IMR-90 (cell line): ENCODE measurements around the gene RAI2. TPM values are rescaled to one million over a fixed set of nuclear protein-coding genes. Genes with fewer than 3 reads are reported as not detected.

Source experiments
- ATAC-seq: fragments of 200-7000 bp; cut with Tn5 transposase; 2 replicates; pipeline ENCODE4 v1.9.1; 2020; ENCODE audit warnings: low read depth, mild to moderate bottlenecking, moderate library complexity
- BruUV-seq: library from RNA; stranded (reverse); fragments of 400-500 nt; replicated peaks from 2 replicates; lab custom pipeline; 2021; lab: Mats Ljungman, UMichigan
- CTCF ChIA-PET: fragments of 300-600 bp; formaldehyde crosslinking; extraction: SDS; loops from one replicate; lab custom pipeline; 2021; ENCODE audit warnings: antibody characterized with exemption; lab: Yijun Ruan, JAX
- POLR2A ChIA-PET: fragments of 300-600 bp; sonication (Branson Sonifier 250); formaldehyde crosslinking; loops from one replicate; lab custom pipeline; 2022; ENCODE audit warnings: antibody characterized with exemption; ENCODE audit not compliant: unreplicated experiment; lab: Charles Lee
- DNase-seq: peaks from one replicate; pipeline ENCODE4 v3.0.0; 2013
- H2AFZ ChIP-seq: replicated peaks from 2 replicates; pipeline ENCODE3; 2013; ENCODE audit warnings: low read length, mild to moderate bottlenecking; ENCODE audit not compliant: poor library complexity
- H2AK5ac ChIP-seq: 2 replicates; pipeline ENCODE4 v1.6.1; 2013; ENCODE audit warnings: low read depth, low read length, inconsistent platforms
- H2AK9ac ChIP-seq: replicated peaks from 2 replicates; pipeline ENCODE3; 2013; ENCODE audit warnings: mild to moderate bottlenecking, low read depth, low read length, moderate library complexity; ENCODE audit not compliant: poor library complexity
- H2BK120ac ChIP-seq: 2 replicates; pipeline ENCODE4 v1.6.1; 2013; ENCODE audit warnings: low read depth, low read length, inconsistent platforms
- H2BK15ac ChIP-seq: 3 replicates; pipeline ENCODE4 v1.6.1; 2013; ENCODE audit warnings: low read depth, low read length, inconsistent platforms
- H2BK20ac ChIP-seq: 2 replicates; pipeline ENCODE4 v1.6.1; 2013; ENCODE audit warnings: low read depth, mild to moderate bottlenecking, inconsistent platforms, low read length, moderate library complexity
- H2BK5ac ChIP-seq: 2 replicates; pipeline ENCODE4 v1.6.1; 2013; ENCODE audit warnings: mild to moderate bottlenecking, low read depth, low read length, inconsistent platforms; ENCODE audit not compliant: poor library complexity, severe bottlenecking
- H3K14ac ChIP-seq: replicated peaks from 2 replicates; pipeline ENCODE4 v1.6.1; 2013; ENCODE audit warnings: low read depth, low read length, inconsistent platforms
- H3K18ac ChIP-seq: 2 replicates; pipeline ENCODE4 v1.6.1; 2013; ENCODE audit warnings: low read depth, low read length, control low read depth
- H3K23ac ChIP-seq: 2 replicates; pipeline ENCODE4 v1.6.1; 2013; ENCODE audit warnings: low read depth, low read length, inconsistent platforms
- H3K27ac ChIP-seq: 2 replicates; pipeline ENCODE4 v1.5.1; 2013; ENCODE audit warnings: mild to moderate bottlenecking, control low read depth, low read length; ENCODE audit not compliant: insufficient read depth
- H3K27me3 ChIP-seq: 2 replicates; pipeline ENCODE4 v1.6.1; 2013; ENCODE audit warnings: low read length; ENCODE audit not compliant: control insufficient read depth, insufficient read depth
- H3K36me3 ChIP-seq: 2 replicates; pipeline ENCODE4 v1.6.1; 2013; ENCODE audit warnings: low read length, mixed read lengths; ENCODE audit not compliant: control insufficient read depth, insufficient read depth
- H3K4ac ChIP-seq: 2 replicates; pipeline ENCODE4 v1.6.1; 2013; ENCODE audit warnings: low read depth, low read length, inconsistent platforms
- H3K4me1 ChIP-seq: 2 replicates; pipeline ENCODE4 v1.6.1; 2013; ENCODE audit warnings: low read length, mixed read lengths; ENCODE audit not compliant: control insufficient read depth, insufficient read depth
- H3K4me2 ChIP-seq: 2 replicates; pipeline ENCODE4 v1.6.1; 2013; ENCODE audit warnings: low read depth, mild to moderate bottlenecking, control low read depth, low read length, moderate library complexity
- H3K4me3 ChIP-seq: 2 replicates; pipeline ENCODE4 v1.5.1; 2013; ENCODE audit warnings: low read depth, mild to moderate bottlenecking, control low read depth, low read length, moderate library complexity; ENCODE audit not compliant: insufficient read depth
- H3K56ac ChIP-seq: 2 replicates; pipeline ENCODE4 v1.6.1; 2013; ENCODE audit warnings: low read length, inconsistent platforms; ENCODE audit not compliant: insufficient read depth; ENCODE audit errors: extremely low read depth
- H3K79me1 ChIP-seq, 2 experiments: 2 replicates each; pipeline ENCODE4 v1.6.1; 2013; ENCODE audit warnings: low read length in 2 of 2, inconsistent platforms in 1 of 2, low read depth in 1 of 2
- H3K9ac ChIP-seq: 2 replicates; pipeline ENCODE4 v1.6.1; 2013; ENCODE audit warnings: low read depth, low read length, control low read depth
- H3K9me1 ChIP-seq: 2 replicates; pipeline ENCODE4 v1.6.1; 2013; ENCODE audit warnings: low read length, inconsistent platforms; ENCODE audit not compliant: insufficient read depth
- H3K9me3 ChIP-seq: 2 replicates; pipeline ENCODE4 v1.6.1; 2013; ENCODE audit warnings: low read length; ENCODE audit not compliant: control insufficient read depth, insufficient read depth
- H4K20me1 ChIP-seq: 2 replicates; pipeline ENCODE4 v1.6.1; 2013; ENCODE audit warnings: low read length, inconsistent platforms; ENCODE audit not compliant: insufficient read depth
- H4K5ac ChIP-seq: 2 replicates; pipeline ENCODE4 v1.6.1; 2013; ENCODE audit warnings: mild to moderate bottlenecking, low read depth, low read length, control low read depth
- H4K8ac ChIP-seq, 2 experiments: 2 replicates each; pipeline ENCODE4 v1.6.1; 2013; ENCODE audit warnings: low read depth in 2 of 2, low read length in 2 of 2, control low read depth in 1 of 2, inconsistent platforms in 1 of 2
- H4K91ac ChIP-seq: 2 replicates; pipeline ENCODE4 v1.6.1; 2013; ENCODE audit warnings: low read depth, low read length, inconsistent platforms; ENCODE audit not compliant: insufficient read depth
- CTCF ChIP-seq: conservative IDR thresholded peaks from 2 replicates; pipeline ENCODE4 v1.5.1; 2012; ENCODE audit warnings: mild to moderate bottlenecking, low read depth, low read length, improper control_type of control experiment
- RAD21 ChIP-seq: IDR thresholded peaks from 2 replicates; pipeline ENCODE4 v1.6.1; 2012; ENCODE audit warnings: low read length, improper control_type of control experiment
- WGBS, 2 experiments: methylation state at CpG; one replicate each; pipeline versions ENCODE4 v1.1.5 to v1.1.7; 2013; ENCODE audit warnings: missing lambda C conversion rate in 2 of 2; ENCODE audit not compliant: insufficient read length in 1 of 2; ENCODE audit errors: extremely low coverage in 2 of 2; 5-methylcytosine and 5-hydroxymethylcytosine counted together
- dilution Hi-C: fragments of 300-500 bp; cut with HindIII; formaldehyde crosslinking; loops from one replicate; pipeline ENCODE4 v1.14.3; 2018; ENCODE audit warnings: low sequenced_read_pairs; ENCODE audit not compliant: unreplicated experiment
- in situ Hi-C: fragments of 300-500 bp; cut with MboI; formaldehyde crosslinking; loops from 3 replicates; pipeline ENCODE4 v1.14.3; 2019; ENCODE audit warnings: low sequenced_read_pairs, inconsistent platforms, mixed read lengths
- intact Hi-C: fragments of 100-400 bp; cut with micrococcal nuclease; formaldehyde crosslinking; loops from 2 replicates; pipeline ENCODE4 v1.10.0; 2022
- polyA plus RNA-seq, 3 experiments: library from polyadenylated mRNA; depleted of rRNA; stranded (reverse); fragments of >200 nt; gene quantifications; 2 replicates each; pipeline ENCODE4 v1.2.3, GENCODE V29; 2012; ENCODE audit warnings: low replicate concordance in 1 of 3
- total RNA-seq: library from RNA; depleted of rRNA; stranded (reverse); fragments of >200 nt; gene quantifications from 2 replicates; pipeline ENCODE4 v1.2.3, GENCODE V29; 2012

The RAI2 gene
- total and polyA plus RNA-seq, 2 of the 4 experiments (the other 2 are of a cell fraction) = 0.07 TPM; not detected in 1

- no peak overlapping the region for H3K27ac ChIP-seq
- H3K9me3 ChIP-seq = no peaks in the 10 kb centered on the region
- dilution Hi-C loops = no loop called here
- no peak overlapping the region for H3K23ac ChIP-seq
- no peaks in the 10 kb centered on the region for H3K4me1 ChIP-seq
- no peak overlapping the region for H2AK9ac ChIP-seq
- H2BK120ac ChIP-seq = no peak overlapping the region
- H2BK20ac ChIP-seq = no peak overlapping the region
- H3K4ac ChIP-seq = no peak overlapping the region
- no peak overlapping the region for H3K4me3 ChIP-seq
- BruUV-seq = no TSS peak
- H4K20me1 ChIP-seq = no peaks in the 10 kb centered on the region
- no peaks in the 10 kb centered on the region for H3K9me1 ChIP-seq
- WGBS, 2 experiments = no CpG with 5 or more reads among the region's 2 CpGs
- no peak overlapping the region for H3K4me2 ChIP-seq
- no peaks in the 10 kb centered on the region for H3K36me3 ChIP-seq
- no peak overlapping the region for H2BK5ac ChIP-seq
- H4K8ac ChIP-seq = no peak overlapping the region
- intact Hi-C loops = no loop called here
- POLR2A ChIA-PET = no interaction called here
- no peak overlapping the region for H2AFZ ChIP-seq
- no peak overlapping the region for H3K9ac ChIP-seq
- CTCF ChIA-PET = no interaction called here
- H2AK5ac ChIP-seq = no peak overlapping the region
- DNase-seq (no peak), ATAC-seq (no peak)
- no peak overlapping the region for H3K18ac ChIP-seq
- no peak overlapping the region for H4K5ac ChIP-seq
- H4K91ac ChIP-seq = no peak overlapping the region
- H3K56ac ChIP-seq = no peak overlapping the region
- in situ Hi-C loops = no loop called here
- H3K79me1 ChIP-seq = no peaks in the 10 kb centered on the region
- H3K27me3 ChIP-seq = no peaks in the 10 kb centered on the region; the same call in 1 of the 2 replicates
- H3K14ac ChIP-seq = no peak overlapping the region
- TF ChIP-seq CTCF (no peak), RAD21 (no peak)
- no peak overlapping the region for H2BK15ac ChIP-seq
Measured at GRCh38 chrX:17822351-17822750, 38.7 kb downstream of the RAI2 start.
